Endodermal cell (in vitro differentiated cells): ENCODE data around the gene SBK2. TPM values are rescaled to one million over a fixed set of nuclear protein-coding genes. Genes with fewer than 3 reads are reported as not detected.

Experiments
- DNase-seq: peaks from one replicate; pipeline ENCODE4 v3.0.0-alpha.2; 2017
- H3K27ac ChIP-seq: 2 replicates; pipeline ENCODE4 v1.5.1; 2013; ENCODE audit warnings: mild to moderate bottlenecking, low read depth, low read length, moderate library complexity
- H3K27me3 ChIP-seq: 2 replicates; pipeline ENCODE4 v1.6.1; 2013; ENCODE audit warnings: mild to moderate bottlenecking, low read length, moderate library complexity; ENCODE audit not compliant: insufficient read depth, control insufficient read depth, poor library complexity, severe bottlenecking
- H3K36me3 ChIP-seq: 2 replicates; pipeline ENCODE4 v1.7.0; 2013; ENCODE audit warnings: mild to moderate bottlenecking, low read length, moderate library complexity; ENCODE audit not compliant: control insufficient read depth, insufficient read depth
- H3K4me1 ChIP-seq: one replicate; pipeline ENCODE4 v1.7.0; 2013; ENCODE audit warnings: low read length; ENCODE audit not compliant: control insufficient read depth, insufficient read depth
- H3K4me3 ChIP-seq: 2 replicates; pipeline ENCODE4 v1.5.1; 2013; ENCODE audit warnings: mild to moderate bottlenecking, low read length, moderate library complexity
- H3K9ac ChIP-seq: 2 replicates; pipeline ENCODE4 v1.6.1; 2013; ENCODE audit warnings: mild to moderate bottlenecking, low read length, moderate library complexity; ENCODE audit not compliant: poor library complexity, severe bottlenecking; ENCODE audit errors: extremely low read depth
- H3K9me3 ChIP-seq: 2 replicates; pipeline ENCODE4 v1.6.1; 2013; ENCODE audit warnings: mild to moderate bottlenecking, low read length, moderate library complexity; ENCODE audit not compliant: control insufficient read depth
- H3K27ac Mint-ChIP-seq: 2 replicates; pipeline ENCODE4 v1.8.0; 2020; ENCODE audit warnings: mixed read lengths
- H3K27me3 Mint-ChIP-seq: 2 replicates; pipeline ENCODE4 v1.8.0; 2021; ENCODE audit warnings: mild to moderate bottlenecking, mixed read lengths; ENCODE audit not compliant: insufficient read depth
- H3K36me3 Mint-ChIP-seq: 2 replicates; pipeline ENCODE4 v1.8.0; 2020; ENCODE audit warnings: low read depth, mixed read lengths
- H3K4me1 Mint-ChIP-seq: 2 replicates; pipeline ENCODE4 v1.8.0; 2020; ENCODE audit warnings: mixed read lengths
- H3K4me3 Mint-ChIP-seq: 2 replicates; pipeline ENCODE4 v1.8.0; 2020; ENCODE audit warnings: mild to moderate bottlenecking, moderate library complexity, mixed read lengths
- H3K9me3 Mint-ChIP-seq: 2 replicates; pipeline ENCODE4 v1.8.0; 2020; ENCODE audit warnings: mild to moderate bottlenecking, mixed read lengths
- WGBS, 2 experiments: methylation state at CpG; one replicate each; pipeline versions ENCODE4 v1.1.5 to v1.1.7; 2013; ENCODE audit warnings: missing lambda C conversion rate in 2 of 2, mixed read lengths in 1 of 2; ENCODE audit not compliant: insufficient coverage in 1 of 2, insufficient read length in 1 of 2; 5-methylcytosine and 5-hydroxymethylcytosine counted together
- total RNA-seq, 2 donors: library from RNA; stranded (reverse); fragmentation: NEBNext Ultra II Directional in 1 of 2; extraction: Animal tissue kit (Norgen Biotek cat#: 25700) in 1 of 2; gene quantifications; 2 replicates in 1 of 2; 3 replicates in 1 of 2; pipeline ENCODE4 v1.2.1, GENCODE V29; 2021
- TF ChIP-seq, protein P1 (sequence below): fragments of 200-600 bp; sonication (generic); conservative IDR thresholded peaks from 2 replicates; pipeline ENCODE4 v1.5.0; 2021; ENCODE audit warnings: antibody characterized with exemption, mild to moderate bottlenecking

The SBK2 gene
- total RNA-seq, 2 donors from 2014 or later: 3.3 to 6.6 TPM

DNA sequence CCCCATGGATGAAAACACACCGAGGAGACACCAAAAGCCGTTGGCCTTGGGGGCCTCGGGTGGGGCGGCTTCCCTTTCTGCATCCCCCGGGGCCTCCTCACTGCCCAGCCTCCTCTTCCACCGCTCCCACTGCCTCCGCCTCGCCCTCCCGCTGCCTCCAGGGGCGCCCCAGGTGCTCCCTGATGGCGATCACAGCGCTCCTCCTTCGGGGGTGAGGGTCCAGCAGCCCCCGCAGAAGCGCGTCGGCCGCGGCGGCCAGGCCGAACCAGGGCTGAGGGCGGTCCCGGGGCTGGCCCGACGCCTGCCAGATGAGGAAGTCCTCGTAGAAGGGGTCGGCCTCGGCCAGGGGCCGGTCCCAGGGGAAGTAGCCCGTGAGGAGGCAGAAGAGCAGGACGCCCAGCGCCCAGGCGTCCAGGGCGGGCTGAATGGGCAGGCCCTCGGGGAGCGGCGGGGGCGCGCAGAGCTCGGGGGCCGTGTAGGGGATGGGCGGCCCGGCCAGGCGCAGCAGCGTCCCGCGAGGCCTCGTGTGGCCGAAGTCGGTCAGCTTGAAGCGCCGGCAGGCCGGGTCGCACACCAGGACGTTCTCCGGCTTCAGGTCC lies 7.2 kb downstream of the SBK2 start:
- no peaks in the 10 kb centered on the region for H3K36me3 ChIP-seq
- H3K4me1 ChIP-seq: peaks cover 15% of the 10 kb centered on the region
- 94 to 96% methylated on average over 30 to 55 of the region's 56 CpGs for WGBS, 2 experiments
- H3K4me3 ChIP-seq: no peak overlapping the region
- peaks cover 3% of the 10 kb centered on the region for H3K36me3 Mint-ChIP-seq
- no peak overlapping the region for H3K27ac ChIP-seq
- H3K27me3 Mint-ChIP-seq: no peaks in the 10 kb centered on the region
- H3K9me3 ChIP-seq: no peaks in the 10 kb centered on the region
- peaks cover 3% of the 10 kb centered on the region for H3K4me1 Mint-ChIP-seq
- no peak overlapping the region for H3K27ac Mint-ChIP-seq
- no peaks in the 10 kb centered on the region for H3K9me3 Mint-ChIP-seq
- H3K27me3 ChIP-seq: no peaks in the 10 kb centered on the region
- TF ChIP-seq, protein P1, sequence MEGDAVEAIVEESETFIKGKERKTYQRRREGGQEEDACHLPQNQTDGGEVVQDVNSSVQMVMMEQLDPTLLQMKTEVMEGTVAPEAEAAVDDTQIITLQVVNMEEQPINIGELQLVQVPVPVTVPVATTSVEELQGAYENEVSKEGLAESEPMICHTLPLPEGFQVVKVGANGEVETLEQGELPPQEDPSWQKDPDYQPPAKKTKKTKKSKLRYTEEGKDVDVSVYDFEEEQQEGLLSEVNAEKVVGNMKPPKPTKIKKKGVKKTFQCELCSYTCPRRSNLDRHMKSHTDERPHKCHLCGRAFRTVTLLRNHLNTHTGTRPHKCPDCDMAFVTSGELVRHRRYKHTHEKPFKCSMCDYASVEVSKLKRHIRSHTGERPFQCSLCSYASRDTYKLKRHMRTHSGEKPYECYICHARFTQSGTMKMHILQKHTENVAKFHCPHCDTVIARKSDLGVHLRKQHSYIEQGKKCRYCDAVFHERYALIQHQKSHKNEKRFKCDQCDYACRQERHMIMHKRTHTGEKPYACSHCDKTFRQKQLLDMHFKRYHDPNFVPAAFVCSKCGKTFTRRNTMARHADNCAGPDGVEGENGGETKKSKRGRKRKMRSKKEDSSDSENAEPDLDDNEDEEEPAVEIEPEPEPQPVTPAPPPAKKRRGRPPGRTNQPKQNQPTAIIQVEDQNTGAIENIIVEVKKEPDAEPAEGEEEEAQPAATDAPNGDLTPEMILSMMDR: no peak
- H3K4me3 Mint-ChIP-seq: no peak overlapping the region
- no peak for DNase-seq
- no peak overlapping the region for H3K9ac ChIP-seq

DNA sequence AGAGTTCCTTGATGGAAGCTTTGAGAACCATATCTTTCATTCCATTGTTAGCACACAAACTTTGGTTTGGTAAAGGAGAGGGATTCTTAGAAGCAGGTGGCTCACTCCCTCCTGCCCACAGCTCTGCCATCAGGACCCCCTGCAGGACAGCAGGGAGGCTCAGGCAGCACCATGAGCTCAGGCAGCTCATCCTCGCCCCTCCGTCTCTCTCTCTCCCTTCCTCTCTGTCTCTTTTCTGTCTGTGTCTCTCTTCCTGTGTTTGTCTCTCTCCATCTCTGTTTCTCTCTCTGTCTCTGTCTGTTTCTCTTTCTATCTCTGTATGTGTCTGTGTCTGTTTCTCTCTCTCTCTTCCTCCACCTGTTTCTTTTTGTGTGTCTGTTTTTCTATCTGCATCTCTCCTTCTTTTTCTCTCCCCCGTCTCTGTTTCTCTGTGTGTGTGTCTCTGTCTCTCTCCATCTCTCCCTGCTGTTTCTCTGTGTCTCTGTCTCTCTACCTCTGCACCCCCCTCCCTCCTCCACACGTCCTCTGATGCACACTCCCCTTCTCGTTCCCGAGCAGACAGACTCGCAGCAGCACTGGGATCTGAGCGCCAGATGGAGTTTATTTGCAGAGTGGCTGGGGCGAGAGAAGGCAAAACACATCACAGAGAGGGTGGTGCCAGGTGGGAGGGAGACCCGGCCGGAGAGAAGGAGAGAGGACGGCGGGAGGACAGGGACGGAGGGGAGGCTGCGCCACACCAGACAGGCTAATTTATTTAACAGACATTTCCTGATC lies 8.7 kb downstream of the SBK2 start:
- Histone ChIP-seq H3K4me3 (no peak overlapping the region), H3K27ac (peak overlapping the region; percentile 56), H3K36me3 (no peaks in the 10 kb centered on the region), H3K9ac (peak overlapping the region; percentile 35), H3K4me1 (peaks cover 15% of the 10 kb centered on the region), H3K27me3 (no peaks in the 10 kb centered on the region), H3K9me3 (no peaks in the 10 kb centered on the region)
- TF ChIP-seq, protein P1: peak; percentile 26
- WGBS, 2 experiments: 53 to 60% methylated on average over 11 to 14 of the region's 15 CpGs
- Mint-ChIP-seq H3K27ac (no peak overlapping the region), H3K27me3 (peaks cover 8% of the 10 kb centered on the region), H3K4me1 (peaks cover 3% of the 10 kb centered on the region), H3K4me3 (no peak overlapping the region), H3K36me3 (peaks cover 3% of the 10 kb centered on the region), H3K9me3 (no peaks in the 10 kb centered on the region)
- no peak for DNase-seq

GRCh38 chr19:55527197-55528029 lies 9.5 kb downstream of the SBK2 start:
- H3K27me3 ChIP-seq: no peaks in the 10 kb centered on the region
- H3K9me3 ChIP-seq: no peaks in the 10 kb centered on the region
- Mint-ChIP-seq H3K27me3 (peaks cover 11% of the 10 kb centered on the region), H3K9me3 (no peaks in the 10 kb centered on the region), H3K4me3 (no peak overlapping the region), H3K4me1 (peaks cover 3% of the 10 kb centered on the region), H3K27ac (no peak overlapping the region), H3K36me3 (peaks cover 3% of the 10 kb centered on the region)
- no peak for DNase-seq
- no peaks in the 10 kb centered on the region for H3K36me3 ChIP-seq
- H3K4me3 ChIP-seq: no peak overlapping the region
- TF ChIP-seq, protein P1: no peak
- peaks cover 15% of the 10 kb centered on the region for H3K4me1 ChIP-seq
- WGBS, 2 experiments: 78 to 86% methylated on average over 18 to 22 of the region's 22 CpGs
- no peak overlapping the region for H3K9ac ChIP-seq
- no peak overlapping the region for H3K27ac ChIP-seq
